ENCODE measurements around the gene DNAJC15.
"Not testable (repeated sequence)": the region's sequence is repeated elsewhere in the genome, so short reads cannot be mapped to it uniquely, and the experiment has no call there.

DNAJC15 gene
- total RNA-seq: 26.6 reads per million, percentile 53 among the genes with 10 or more reads in this experiment

DNA sequence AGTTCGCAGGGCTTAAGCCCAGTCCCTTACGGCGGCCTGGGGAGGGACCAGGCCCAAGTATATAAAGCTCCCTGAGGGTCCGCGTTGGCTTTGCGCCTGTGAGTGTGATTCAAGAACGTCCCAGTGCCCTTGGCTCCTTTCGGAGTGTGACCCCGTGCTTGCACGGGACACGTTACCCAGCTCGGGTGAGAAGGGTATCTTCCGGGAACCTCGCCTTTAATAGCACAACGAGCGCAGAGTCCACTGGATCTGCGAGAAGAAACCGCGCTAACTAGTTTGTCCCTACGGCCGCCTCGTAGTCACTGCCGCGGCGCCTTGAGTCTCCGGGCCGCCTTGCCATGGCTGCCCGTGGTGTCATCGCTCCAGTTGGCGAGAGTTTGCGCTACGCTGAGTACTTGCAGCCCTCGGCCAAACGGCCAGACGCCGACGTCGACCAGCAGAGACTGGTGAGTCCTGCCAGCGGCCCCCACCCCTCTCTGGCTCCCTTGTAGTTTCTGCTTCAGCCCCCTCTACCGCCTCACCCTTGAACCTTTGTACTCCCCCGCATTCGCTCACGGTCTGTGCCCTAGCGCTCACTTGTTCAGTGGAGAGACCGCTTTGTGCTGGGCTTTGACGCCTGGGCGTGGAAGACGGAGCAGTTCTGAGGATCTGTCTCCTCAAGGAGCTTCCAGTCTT lies at the start of gene DNAJC15:
Gene DNAJC15, plus strand, starts transcription at position 298 of the 675 bp plus-strand sequence. Its CDS starts 41 bp downstream, at position 339.
- DNase-seq: peak; percentile 34

GRCh38 chr13:42976066-42976465 lies 47.3 kb upstream of the DNAJC15 start:
- no peak for DNase-seq

DNA sequence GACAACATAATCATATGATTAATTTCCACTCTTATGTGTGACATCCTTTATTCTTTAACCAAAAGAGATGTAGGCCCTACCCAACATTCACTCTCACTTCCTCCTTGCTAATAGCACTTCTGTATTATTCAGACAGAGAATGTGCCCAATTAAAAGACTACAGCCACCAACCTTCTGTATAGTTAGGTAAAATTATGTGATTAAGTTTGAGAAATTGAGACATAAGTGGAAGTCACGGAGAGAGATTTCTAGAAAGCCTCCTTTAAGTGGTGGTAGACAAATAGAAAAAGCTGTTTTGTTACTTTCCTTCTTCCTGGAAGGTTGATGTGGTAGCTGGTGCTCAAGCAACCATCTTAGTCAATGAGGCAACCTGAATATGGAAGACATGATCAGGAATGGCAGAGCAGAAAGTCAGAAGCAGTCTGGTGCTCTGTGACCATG lies 46.1 kb upstream of the DNAJC15 start:
- no peak for DNase-seq

DNA sequence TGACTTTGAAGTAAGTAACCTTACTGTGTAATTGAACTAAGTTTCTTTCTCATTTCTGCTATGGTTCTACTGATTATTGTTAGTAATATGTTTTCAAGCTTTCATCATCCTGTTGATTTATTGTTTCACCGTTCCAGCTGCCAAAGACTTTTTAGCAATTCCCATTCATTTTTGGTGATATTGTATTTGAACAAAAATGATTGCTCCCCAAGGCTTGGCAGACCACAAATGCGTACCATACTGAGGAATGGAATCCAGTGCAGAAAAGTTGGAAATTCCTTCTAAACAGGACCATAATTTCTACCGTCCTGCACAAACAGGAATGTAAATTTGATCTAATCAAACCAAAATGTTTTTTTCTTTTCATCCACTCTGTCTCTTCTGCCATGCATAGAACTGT lies 42.1 kb upstream of the DNAJC15 start:
- DNase-seq: no peak

- no peak for DNase-seq
Measured at GRCh38 chr13:42981853-42982252, 41.5 kb upstream of the DNAJC15 start.

GRCh38 chr13:42984026-42984425 lies 39.4 kb upstream of the DNAJC15 start:
- no peak for DNase-seq

- no peak for DNase-seq
Measured at GRCh38 chr13:42984691-42985090, 38.7 kb upstream of the DNAJC15 start.

DNA sequence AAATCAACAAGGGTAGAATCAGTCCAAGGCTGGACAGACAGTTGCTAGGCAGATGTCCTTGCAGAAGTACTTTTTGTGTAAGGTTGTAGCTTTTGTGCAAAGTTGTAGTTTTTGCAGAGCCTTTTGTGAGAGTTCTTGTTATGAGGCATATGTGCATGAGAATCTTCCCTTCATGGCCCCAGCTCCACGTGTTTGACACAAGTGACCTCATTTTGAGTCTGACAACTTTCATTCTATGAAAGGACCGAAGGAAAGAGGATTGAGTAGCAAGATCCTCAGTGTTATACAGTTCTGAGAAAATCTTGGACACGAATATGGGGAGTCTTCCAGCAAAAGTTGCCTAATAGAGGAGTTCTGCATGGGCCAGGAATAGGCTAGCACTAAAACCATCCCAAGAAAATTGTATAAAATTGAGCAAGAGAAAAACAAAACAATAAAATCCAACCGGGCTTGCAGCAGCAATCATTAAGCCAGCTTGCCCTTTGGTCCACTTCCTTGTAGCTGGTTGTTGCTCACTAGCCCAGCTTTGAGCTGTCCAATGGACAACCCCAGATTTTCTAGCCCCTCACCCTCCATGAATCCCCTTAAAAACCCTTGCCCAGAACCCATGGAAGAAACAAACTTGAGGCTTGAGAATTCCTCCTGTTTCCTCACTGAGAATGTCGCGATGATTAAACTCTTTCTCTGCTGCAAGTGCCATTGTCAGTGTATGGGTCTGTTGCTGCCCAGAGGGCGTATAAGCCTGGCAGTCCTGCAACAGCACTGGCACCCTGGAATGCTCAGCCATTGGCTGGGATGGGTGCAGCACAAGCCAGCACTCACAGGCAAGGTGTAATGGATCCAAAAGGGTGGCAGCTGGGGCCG lies 37.8 kb upstream of the DNAJC15 start:
- no peak for DNase-seq

GRCh38 chr13:42986176-42986574 lies 37.2 kb upstream of the DNAJC15 start:
- no peak for DNase-seq

DNA sequence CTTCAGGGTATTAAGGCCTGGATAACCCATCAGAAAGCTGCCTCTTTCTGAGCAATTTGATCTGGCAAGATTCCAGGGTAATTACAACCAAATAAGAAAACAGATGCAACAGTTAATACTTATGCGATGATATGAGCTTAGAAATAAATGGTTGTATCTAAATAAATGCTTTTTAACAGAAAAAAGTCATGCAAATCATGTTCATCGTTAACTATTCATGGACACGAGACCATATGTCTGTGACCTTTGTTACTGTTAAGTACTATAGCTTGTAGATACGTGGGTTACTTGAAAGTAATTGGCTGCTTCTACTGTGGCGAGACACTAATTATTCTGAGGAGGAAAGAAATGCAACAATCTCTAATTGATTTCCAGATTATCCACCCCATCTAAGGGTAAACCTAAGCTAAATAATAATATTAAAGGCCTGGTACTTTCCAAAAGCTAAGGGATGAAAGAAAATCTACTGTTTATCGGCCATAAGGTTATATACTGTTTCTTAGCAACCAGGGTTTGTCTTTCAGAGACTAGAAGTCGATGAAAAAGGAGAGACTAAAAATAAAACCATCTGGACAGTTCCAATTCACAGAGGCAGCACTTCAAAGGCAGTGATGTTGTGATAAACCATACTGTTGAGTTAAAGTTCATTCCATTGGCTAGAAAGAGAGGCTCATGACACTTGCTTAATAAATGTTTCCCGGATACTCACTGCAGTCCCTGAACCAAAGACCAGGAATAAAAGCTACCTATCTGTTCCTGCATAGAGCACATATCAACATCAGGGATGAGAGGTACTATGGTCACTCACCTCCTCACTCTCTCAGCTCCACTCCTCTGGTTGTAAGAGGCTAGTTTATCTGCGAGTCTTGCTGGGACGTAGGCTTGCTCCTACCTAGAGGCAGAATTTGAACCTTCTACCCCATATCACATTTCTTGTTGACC lies 32.8 kb upstream of the DNAJC15 start:
- no peak for DNase-seq

DNA sequence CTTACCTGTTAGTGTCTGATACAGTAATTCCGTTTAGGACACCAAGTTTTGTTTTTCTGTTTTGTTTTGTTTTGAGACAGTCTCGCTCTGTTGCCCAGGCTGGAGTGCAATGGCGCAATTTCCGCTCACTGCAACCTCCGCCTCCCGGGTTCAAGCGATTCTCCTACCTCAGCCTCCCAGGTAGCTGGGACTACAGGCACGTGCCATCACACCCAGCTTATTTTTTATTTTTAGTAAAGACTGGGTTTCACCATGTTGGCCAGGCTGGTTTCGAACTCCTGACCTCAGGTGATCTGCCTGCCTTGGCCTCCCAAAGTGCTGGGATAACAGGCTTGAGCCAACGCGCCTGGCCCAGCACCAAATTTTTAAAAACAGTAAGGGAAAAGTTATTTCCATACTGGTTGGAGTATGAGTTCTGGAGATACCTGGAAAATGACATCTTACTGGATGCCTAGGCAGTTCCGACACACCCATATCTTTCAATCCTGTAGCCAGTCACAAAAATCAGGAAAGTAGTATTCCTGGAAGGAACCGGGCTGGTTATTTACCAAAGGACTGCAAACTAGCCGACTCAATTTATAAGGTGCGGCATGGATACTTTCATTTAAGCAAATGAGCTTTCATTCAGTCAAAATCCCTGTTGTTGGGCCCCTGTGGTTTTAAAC lies 32.0 kb upstream of the DNAJC15 start:
- not testable (repeated sequence) for DNase-seq

- DNase-seq: peak; percentile 53
Measured at GRCh38 chr13:42991898-42992763, 31.3 kb upstream of the DNAJC15 start, which contains the start of gene EPSTI1. TSS of gene EPSTI1 (minus strand) at chr13:42992241. CDS start at chr13:42992165, 76 bp downstream.

- DNase-seq: no peak
Measured at GRCh38 chr13:42992764-42993122, 30.6 kb upstream of the DNAJC15 start.

- DNase-seq: no peak
Measured at GRCh38 chr13:42994878-42995277, 28.5 kb upstream of the DNAJC15 start.

GRCh38 chr13:42996584-42996983 lies 26.8 kb upstream of the DNAJC15 start:
- no peak for DNase-seq

DNA sequence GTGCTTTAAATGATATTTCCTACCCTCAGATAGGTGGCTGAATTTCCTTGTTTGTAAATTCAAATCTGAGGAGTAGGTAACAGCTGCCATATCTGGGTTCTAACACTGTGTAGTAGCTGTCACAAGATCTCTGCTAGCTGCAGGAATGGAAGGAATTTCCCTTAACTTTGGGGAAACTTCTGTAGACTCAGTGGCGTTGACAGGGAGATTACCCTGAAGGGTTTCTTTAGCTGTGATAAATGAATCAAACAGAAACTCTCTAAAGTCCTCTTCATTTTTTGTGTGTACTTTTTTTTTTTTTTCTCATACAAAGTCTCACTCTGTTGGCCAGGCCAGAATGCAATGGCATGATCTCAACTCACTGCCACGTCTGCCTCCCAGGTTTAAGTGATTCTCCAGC lies 26.0 kb upstream of the DNAJC15 start:
- DNase-seq: no peak

- DNase-seq: no peak
Measured at GRCh38 chr13:42999491-42999890, 23.9 kb upstream of the DNAJC15 start.

DNA sequence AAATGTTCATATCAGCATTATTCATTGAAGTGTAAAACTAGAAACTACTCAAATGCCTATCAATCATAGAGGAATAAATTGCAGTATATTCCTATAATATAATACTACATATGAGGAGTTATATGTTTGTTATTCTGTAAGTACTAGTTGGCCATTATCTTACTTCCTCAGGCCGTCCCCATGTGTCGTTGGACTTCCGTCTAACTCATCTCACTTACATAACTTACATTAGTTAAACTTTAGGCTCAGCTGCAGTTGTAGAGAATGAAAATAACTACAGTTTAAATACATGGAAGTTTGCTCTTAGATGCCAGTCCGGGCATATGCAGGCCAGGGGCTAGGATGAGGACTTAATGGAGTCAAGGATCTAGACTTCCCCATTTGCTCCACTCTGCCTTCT lies 22.7 kb upstream of the DNAJC15 start:
- DNase-seq: no peak

- DNase-seq: no peak
Measured at GRCh38 chr13:43002021-43002420, 21.4 kb upstream of the DNAJC15 start.

DNA sequence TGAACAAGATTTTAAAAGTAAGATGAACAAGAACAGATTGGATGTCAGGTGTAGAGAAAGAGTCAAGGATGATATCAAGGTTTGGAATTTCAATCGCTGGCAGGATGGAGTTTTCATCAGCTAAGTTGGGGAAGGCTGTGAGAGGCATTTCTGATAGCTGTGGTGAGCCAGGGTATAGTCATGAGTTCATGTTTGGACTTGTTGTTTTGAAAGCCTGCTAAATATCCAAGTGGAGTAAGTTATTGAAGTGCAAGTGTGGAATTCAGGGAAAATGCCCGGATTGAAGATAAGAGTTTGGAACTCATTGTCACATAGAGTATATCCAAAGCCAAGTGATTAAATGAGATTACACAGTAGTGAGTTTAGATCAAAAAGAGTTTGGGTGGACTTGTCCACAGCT lies 20.4 kb upstream of the DNAJC15 start:
- no peak for DNase-seq

DNA sequence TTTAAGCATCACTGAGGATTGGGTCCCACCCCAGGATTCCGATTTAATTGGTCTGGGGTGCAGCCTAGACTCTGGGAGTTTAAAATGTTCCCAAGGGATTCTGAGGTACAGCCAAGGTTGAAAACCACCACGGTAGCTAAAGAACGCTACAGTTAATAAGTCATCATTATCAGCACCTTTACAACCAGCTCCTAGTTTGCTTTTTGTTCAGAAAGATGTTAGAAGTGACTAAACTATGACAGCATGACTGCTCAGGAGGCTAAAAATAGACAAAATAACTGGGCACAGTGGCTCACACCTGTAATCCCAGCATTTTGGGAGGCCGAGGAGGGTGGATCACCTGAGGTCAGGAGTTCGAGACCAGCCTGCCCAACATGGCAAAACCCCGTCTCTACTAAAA lies 19.7 kb upstream of the DNAJC15 start:
- no peak for DNase-seq

Data from effector CD4-positive, alpha-beta T cell (primary cell).